ENCODE data around the gene ZNF880. TPM values are rescaled to one million over a fixed set of nuclear protein-coding genes. Genes with fewer than 3 reads are reported as not detected.

The ZNF880 gene
- total and polyA plus RNA-seq, 9 of the 15 experiments (the other 6 are each of a cell fraction or from before 2014, with no cell fraction given) = 0.15 to 1.9 (median 0.64) TPM; not detected in 1

GRCh38 chr19:52391135-52391534 is 21.4 kb downstream of the ZNF880 start (continued):
- no peak for TF ChIP-seq ZBTB8A (IDR thresholded peaks at IDR 0.05; ENCODE audit: partially characterized antibody)

- peaks cover 0 to 8% of the 10 kb centered on the region in 2 experiments; a peak in 2 of 5 replicates for H3K4me1 ChIP-seq (replicated peaks in 1 of 2; ENCODE audit: control insufficient read depth in 2 of 2, insufficient read depth in 2 of 2, low read length in 2 of 2)
- DNase-seq (ENCODE audit: extremely low read depth in 1 of 4, low spot score in 3 of 4) (peak; percentile 80 to 88 (median 86)), ATAC-seq (peak; percentile 97), FAIRE-seq (peak; percentile 68)
- H3K79me2 ChIP-seq (ENCODE audit: control insufficient read depth, insufficient read depth, low read length) = no peaks in the 10 kb centered on the region
- H2AFZ ChIP-seq (ENCODE audit: low read depth, low read length) = peak within 1 kb of the TSS; percentile 85
- CTCF ChIA-PET (ENCODE audit: low intra/inter-chr PET ratio) = no interaction called here
- peak within 1 kb of the TSS; percentile 50 for H3K4me3 ChIP-seq
- POLR2A ChIA-PET = no interaction called here
- in situ Hi-C loops (cut with MboI) (no loop called here), intact Hi-C loops (cut with micrococcal nuclease) (no loop called here)
- TSS peak; percentile 72 for BruUV-seq (replicated peaks)
- no peaks in the 10 kb centered on the region for H3K9me3 ChIP-seq (replicated peaks; ENCODE audit: control insufficient read depth, insufficient read depth, low read depth, low read length)
- no peaks in the 10 kb centered on the region for H3K27me3 ChIP-seq (ENCODE audit: control insufficient read depth in 2 of 2, insufficient read depth in 2 of 2, low read length in 2 of 2)
- 2% methylated on average over 35 of the region's 36 CpGs for WGBS (ENCODE audit: insufficient coverage, low coverage, missing lambda C conversion rate)
- H4K20me1 ChIP-seq (replicated peaks; ENCODE audit: control insufficient read depth, insufficient read depth, low read length) = no peaks in the 10 kb centered on the region
- H3K9ac ChIP-seq (ENCODE audit: insufficient read depth in 1 of 2, low read depth in 2 of 2, low read length in 2 of 2) = peak within 1 kb of the TSS in 1 of 2 experiments; percentile 50; a peak in 1 of 4 replicates
- H3K27ac ChIP-seq (ENCODE audit: extremely low read depth, low read depth, low read length) = peak within 1 kb of the TSS; percentile 50; the same call in 1 of the 3 replicates
- no peaks in the 10 kb centered on the region for H3K36me3 ChIP-seq (ENCODE audit: control insufficient read depth, insufficient read depth, low read length)
- no peaks in the 10 kb centered on the region for H3K9me1 ChIP-seq (ENCODE audit: control insufficient read depth, insufficient read depth, low read length)
- peak within 1 kb of the TSS; percentile 79 for H3K4me2 ChIP-seq (ENCODE audit: insufficient read depth, low read length)
- TF ChIP-seq NR0B1 (IDR thresholded peaks at IDR 0.05; ENCODE audit: partially characterized antibody) = no peak
- no peak for TF ChIP-seq NCOA2 (IDR thresholded peaks at IDR 0.05; ENCODE audit: partially characterized antibody in 2 of 2)
- TF ChIP-seq RB1 (IDR thresholded peaks at IDR 0.05; ENCODE audit: low read depth) = no peak
- TF ChIP-seq FOXA1 (IDR thresholded peaks at IDR 0.05; ENCODE audit: borderline replicate concordance) = no peak
- no peak for TF ChIP-seq ZBTB12 (CRISPR knock-in tag; IDR thresholded peaks at IDR 0.05)
- no peak for TF ChIP-seq ZBTB49 (CRISPR knock-in tag; IDR thresholded peaks at IDR 0.05; ENCODE audit: borderline replicate concordance)
- no peak for TF ChIP-seq RBM39 (optimal IDR thresholded peaks at IDR 0.05; ENCODE audit: low read depth, low read length)
- no peak for TF ChIP-seq ZNF174 (CRISPR knock-in tag; IDR thresholded peaks at IDR 0.05)
- TF ChIP-seq, protein P1, sequence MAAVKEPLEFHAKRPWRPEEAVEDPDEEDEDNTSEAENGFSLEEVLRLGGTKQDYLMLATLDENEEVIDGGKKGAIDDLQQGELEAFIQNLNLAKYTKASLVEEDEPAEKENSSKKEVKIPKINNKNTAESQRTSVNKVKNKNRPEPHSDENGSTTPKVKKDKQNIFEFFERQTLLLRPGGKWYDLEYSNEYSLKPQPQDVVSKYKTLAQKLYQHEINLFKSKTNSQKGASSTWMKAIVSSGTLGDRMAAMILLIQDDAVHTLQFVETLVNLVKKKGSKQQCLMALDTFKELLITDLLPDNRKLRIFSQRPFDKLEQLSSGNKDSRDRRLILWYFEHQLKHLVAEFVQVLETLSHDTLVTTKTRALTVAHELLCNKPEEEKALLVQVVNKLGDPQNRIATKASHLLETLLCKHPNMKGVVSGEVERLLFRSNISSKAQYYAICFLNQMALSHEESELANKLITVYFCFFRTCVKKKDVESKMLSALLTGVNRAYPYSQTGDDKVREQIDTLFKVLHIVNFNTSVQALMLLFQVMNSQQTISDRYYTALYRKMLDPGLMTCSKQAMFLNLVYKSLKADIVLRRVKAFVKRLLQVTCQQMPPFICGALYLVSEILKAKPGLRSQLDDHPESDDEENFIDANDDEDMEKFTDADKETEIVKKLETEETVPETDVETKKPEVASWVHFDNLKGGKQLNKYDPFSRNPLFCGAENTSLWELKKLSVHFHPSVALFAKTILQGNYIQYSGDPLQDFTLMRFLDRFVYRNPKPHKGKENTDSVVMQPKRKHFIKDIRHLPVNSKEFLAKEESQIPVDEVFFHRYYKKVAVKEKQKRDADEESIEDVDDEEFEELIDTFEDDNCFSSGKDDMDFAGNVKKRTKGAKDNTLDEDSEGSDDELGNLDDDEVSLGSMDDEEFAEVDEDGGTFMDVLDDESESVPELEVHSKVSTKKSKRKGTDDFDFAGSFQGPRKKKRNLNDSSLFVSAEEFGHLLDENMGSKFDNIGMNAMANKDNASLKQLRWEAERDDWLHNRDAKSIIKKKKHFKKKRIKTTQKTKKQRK (IDR thresholded peaks at IDR 0.05; ENCODE audit: borderline replicate concordance, low read depth, low read length) = no peak
Measured at GRCh38 chr19:52397310-52398080, 27.8 kb downstream of the ZNF880 start, which contains the start of gene ZNF528. Gene ZNF528 (plus strand): TSS chr19:52397849. CDS start chr19:52402014, 4,165 bp downstream.
